ENCODE results near the gene PSMD2.
A peak's percentile ranks its signal among the peaks of the same experiment; 100 is the strongest.

The PSMD2 gene

GRCh38 chr3:184315543-184315867 is 16.5 kb downstream of the PSMD2 start:
- TF ChIP-seq CTCF (IDR thresholded peaks at IDR 0.05), result no peak
- peak overlapping the region; percentile 63 to 82 for H3K4me3 ChIP-seq (ENCODE audit: low read depth in 1 of 2, low read length in 1 of 2)
- peak overlapping the region; percentile 92 for H3K27ac ChIP-seq
- peaks cover 5% of the 10 kb centered on the region for H3K36me3 ChIP-seq
- H3K9me3 ChIP-seq, result no peaks in the 10 kb centered on the region
- peaks cover 23 to 34% of the 10 kb centered on the region in 2 experiments for H3K4me1 ChIP-seq (ENCODE audit: control insufficient read depth in 1 of 2, insufficient read depth in 1 of 2, low read depth in 1 of 2, low read length in 1 of 2)
- no peaks in the 10 kb centered on the region for H3K27me3 ChIP-seq

- Histone ChIP-seq H3K4me1 (ENCODE audit: control insufficient read depth in 1 of 2, insufficient read depth in 1 of 2, low read depth in 1 of 2, low read length in 1 of 2) (peaks cover 23 to 34% of the 10 kb centered on the region in 2 experiments), H3K36me3 (peaks cover 11% of the 10 kb centered on the region), H3K27me3 (no peaks in the 10 kb centered on the region), H3K4me3 (ENCODE audit: low read depth in 1 of 2, low read length in 1 of 2) (peak overlapping the region in 1 of 2 experiments; percentile 82), H3K9me3 (no peaks in the 10 kb centered on the region), H3K27ac (peak overlapping the region; percentile 92)
- no peak for TF ChIP-seq CTCF (IDR thresholded peaks at IDR 0.05)
Measured at GRCh38 chr3:184315871-184316661, 17.0 kb downstream of the PSMD2 start.

GRCh38 chr3:184316792-184317191 is 17.8 kb downstream of the PSMD2 start:
- peaks cover 23 to 34% of the 10 kb centered on the region in 2 experiments for H3K4me1 ChIP-seq (ENCODE audit: control insufficient read depth in 1 of 2, insufficient read depth in 1 of 2, low read depth in 1 of 2, low read length in 1 of 2)

GRCh38 chr3:184317201-184317600 is 18.2 kb downstream of the PSMD2 start:
- TF ChIP-seq CTCF (IDR thresholded peaks at IDR 0.05), result no peak
- peaks cover 23 to 34% of the 10 kb centered on the region in 2 experiments for H3K4me1 ChIP-seq (ENCODE audit: control insufficient read depth in 1 of 2, insufficient read depth in 1 of 2, low read depth in 1 of 2, low read length in 1 of 2)
- H3K9me3 ChIP-seq, result no peaks in the 10 kb centered on the region
- H3K27me3 ChIP-seq, result no peaks in the 10 kb centered on the region
- H3K4me3 ChIP-seq (ENCODE audit: low read depth in 1 of 2, low read length in 1 of 2), result no peak overlapping the region
- peaks cover 22% of the 10 kb centered on the region for H3K36me3 ChIP-seq
- no peak overlapping the region for H3K27ac ChIP-seq

More at GRCh38 chr3:184316792-184317191, 17.8 kb downstream of the PSMD2 start:
- H3K27me3 ChIP-seq, result no peaks in the 10 kb centered on the region
- H3K27ac ChIP-seq, result no peak overlapping the region
- no peak overlapping the region for H3K4me3 ChIP-seq (ENCODE audit: low read depth in 1 of 2, low read length in 1 of 2)
- peaks cover 18% of the 10 kb centered on the region for H3K36me3 ChIP-seq
- no peaks in the 10 kb centered on the region for H3K9me3 ChIP-seq
- no peak for TF ChIP-seq CTCF (IDR thresholded peaks at IDR 0.05)

- H3K27me3 ChIP-seq, result no peaks in the 10 kb centered on the region
- no peak overlapping the region for H3K4me3 ChIP-seq (ENCODE audit: low read depth in 1 of 2, low read length in 1 of 2)
- TF ChIP-seq CTCF (IDR thresholded peaks at IDR 0.05), result no peak
- H3K9me3 ChIP-seq, result no peaks in the 10 kb centered on the region
- peaks cover 21 to 35% of the 10 kb centered on the region in 2 experiments for H3K4me1 ChIP-seq (ENCODE audit: control insufficient read depth in 1 of 2, insufficient read depth in 1 of 2, low read depth in 1 of 2, low read length in 1 of 2)
- H3K27ac ChIP-seq, result peak overlapping the region; percentile 72
- H3K36me3 ChIP-seq, result peaks cover 51% of the 10 kb centered on the region
Measured at GRCh38 chr3:184320104-184320445, 21.0 kb downstream of the PSMD2 start.

All from neutrophil (primary cell).